Adrenal gland (tissue), 5 donors: Measurements from ENCODE around the gene SMG6.

Experiments
- POLR2A ChIP-seq, 2 donors: fragments of 450-650 bp; IDR thresholded peaks; one replicate each; pipeline ENCODE4 v1.6.1; 2017; ENCODE audit warnings: antibody characterized with exemption in 2 of 2, mild to moderate bottlenecking in 2 of 2, moderate library complexity in 1 of 2
- TF ChIP-seq, protein P1 (sequence below), 6 experiments: fragments of 450-650 bp in 4 of 6; fragments of 200-600 bp in 2 of 6; sonication (generic) in 1 of 6; IDR thresholded peaks; 1 replicate in 5 of 6; 2 replicates in 1 of 6; pipeline versions ENCODE4 v1.5.1 to v1.8.0; 2016 to 2021; ENCODE audit warnings: antibody characterized with exemption in 6 of 6, mild to moderate bottlenecking in 2 of 6, moderate library complexity in 1 of 6
- donor health status: DM: no; HTN: no; CAD: no.

DNA sequence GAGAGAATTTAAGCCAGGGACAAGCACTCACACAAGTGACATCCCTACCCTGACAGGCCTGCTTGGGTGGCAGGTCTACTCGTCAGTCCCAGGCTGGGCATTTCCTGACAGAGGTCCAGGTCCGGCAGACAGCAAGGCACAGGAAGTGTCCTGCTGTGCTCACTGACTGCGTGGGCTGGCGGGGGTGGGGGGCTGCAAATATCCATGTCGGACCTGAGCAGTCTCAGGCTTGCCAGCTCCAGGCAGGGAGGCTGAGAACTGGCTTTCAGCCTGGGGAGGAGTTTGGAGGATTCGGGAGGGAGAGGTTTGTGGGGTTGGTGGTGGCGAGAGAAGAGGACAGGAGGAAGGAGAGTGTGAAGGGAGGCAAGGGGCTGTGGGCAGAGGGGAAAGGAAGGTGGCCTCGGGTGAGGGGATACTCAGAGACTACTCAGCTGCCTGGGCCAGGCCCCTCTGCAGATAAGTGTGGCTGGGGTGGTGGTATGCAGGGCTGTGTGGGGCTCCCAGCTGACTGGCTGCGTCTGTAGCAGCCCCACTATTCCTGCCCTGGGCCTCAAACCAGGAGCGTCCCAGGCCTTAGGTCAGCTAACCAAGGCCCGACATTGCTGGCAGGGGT is 240.9 kb downstream of the SMG6 start:
- TF ChIP-seq, protein P1, sequence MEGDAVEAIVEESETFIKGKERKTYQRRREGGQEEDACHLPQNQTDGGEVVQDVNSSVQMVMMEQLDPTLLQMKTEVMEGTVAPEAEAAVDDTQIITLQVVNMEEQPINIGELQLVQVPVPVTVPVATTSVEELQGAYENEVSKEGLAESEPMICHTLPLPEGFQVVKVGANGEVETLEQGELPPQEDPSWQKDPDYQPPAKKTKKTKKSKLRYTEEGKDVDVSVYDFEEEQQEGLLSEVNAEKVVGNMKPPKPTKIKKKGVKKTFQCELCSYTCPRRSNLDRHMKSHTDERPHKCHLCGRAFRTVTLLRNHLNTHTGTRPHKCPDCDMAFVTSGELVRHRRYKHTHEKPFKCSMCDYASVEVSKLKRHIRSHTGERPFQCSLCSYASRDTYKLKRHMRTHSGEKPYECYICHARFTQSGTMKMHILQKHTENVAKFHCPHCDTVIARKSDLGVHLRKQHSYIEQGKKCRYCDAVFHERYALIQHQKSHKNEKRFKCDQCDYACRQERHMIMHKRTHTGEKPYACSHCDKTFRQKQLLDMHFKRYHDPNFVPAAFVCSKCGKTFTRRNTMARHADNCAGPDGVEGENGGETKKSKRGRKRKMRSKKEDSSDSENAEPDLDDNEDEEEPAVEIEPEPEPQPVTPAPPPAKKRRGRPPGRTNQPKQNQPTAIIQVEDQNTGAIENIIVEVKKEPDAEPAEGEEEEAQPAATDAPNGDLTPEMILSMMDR (IDR thresholded peaks at IDR 0.05) = no peak
- no peak for TF ChIP-seq POLR2A (IDR thresholded peaks at IDR 0.05)
